ENCODE data around the gene MANBA. TPM values are rescaled to one million over a fixed set of nuclear protein-coding genes. Genes with fewer than 3 reads are reported as not detected.

Gene MANBA
- total RNA-seq, 1 experiment from 2014 or later, result 21.4 TPM

GRCh38 chr4:102707150-102707549 is 53.6 kb downstream of the MANBA start:
- no peak for TF ChIP-seq CTCF (conservative IDR thresholded peaks at IDR 0.05)
- Histone ChIP-seq H3K4ac (ENCODE audit: low read depth, low read length) (no peak overlapping the region), H2AK5ac (ENCODE audit: insufficient read length, low read length) (no peak overlapping the region), H2BK120ac (ENCODE audit: low read depth, low read length, poor library complexity, severe bottlenecking) (no peak overlapping the region), H2BK15ac (ENCODE audit: low read depth, low read length) (no peak overlapping the region), H3K79me1 (ENCODE audit: insufficient read depth, low read depth, low read length, poor library complexity, severe bottlenecking) (peaks cover 2% of the 10 kb centered on the region), H3K23me2 (ENCODE audit: insufficient read length, low read depth, low read length, poor library complexity, severe bottlenecking) (no peaks in the 10 kb centered on the region), H3K27me3 (ENCODE audit: insufficient read depth, low read length) (no peaks in the 10 kb centered on the region), H3K4me2 (ENCODE audit: insufficient read depth, insufficient read length, low read length) (no peak overlapping the region), H3K56ac (ENCODE audit: insufficient read length, low read depth, low read length) (no peak overlapping the region), H4K91ac (ENCODE audit: insufficient read length, low read depth, low read length) (no peak overlapping the region), H2BK5ac (ENCODE audit: insufficient read length, low read length) (no peak overlapping the region), H4K8ac (replicated peaks; ENCODE audit: insufficient read length, low read depth, low read length) (no peak overlapping the region), H3K18ac (ENCODE audit: insufficient read length, low read depth, low read length) (no peak overlapping the region), H2BK20ac (ENCODE audit: low read depth, low read length, poor library complexity, severe bottlenecking) (no peak overlapping the region), H3K4me1 (ENCODE audit: insufficient read depth, low read length) (no peaks in the 10 kb centered on the region), H3T11ph (ENCODE audit: low read length) (no peak overlapping the region), H3K27ac (ENCODE audit: insufficient read length, low read depth, low read length) (no peak overlapping the region), H2BK12ac (ENCODE audit: insufficient read length, low read depth, low read length) (no peak overlapping the region), H4K5ac (ENCODE audit: insufficient read length, low read depth, low read length) (no peak overlapping the region), H3K79me2 (ENCODE audit: insufficient read depth, low read length) (no peaks in the 10 kb centered on the region), H3K14ac (ENCODE audit: insufficient read depth, low read length) (no peak overlapping the region), H3K23ac (ENCODE audit: insufficient read length, low read depth, low read length) (no peak overlapping the region), H3K9ac (ENCODE audit: extremely low read depth, insufficient read length, low read length) (no peak overlapping the region), H3K9me3 (ENCODE audit: control insufficient read depth, low read depth, low read length) (no peaks in the 10 kb centered on the region), H2AFZ (ENCODE audit: low read length) (no peak overlapping the region), H4K20me1 (ENCODE audit: control insufficient read depth, insufficient read depth, insufficient read length) (no peaks in the 10 kb centered on the region)
- Mint-ChIP-seq H3K27ac (no peak overlapping the region), H3K4me3 (no peak overlapping the region), H3K36me3 (ENCODE audit: insufficient read depth in 1 of 3, low read depth in 3 of 3) (peaks cover 4 to 14% (median 5%) of the 10 kb centered on the region in 3 experiments; a peak in 6 of 7 replicates), H3K4me1 (no peaks in the 10 kb centered on the region), H3K9me3 (no peaks in the 10 kb centered on the region), H3K27me3 (ENCODE audit: low read depth) (no peaks in the 10 kb centered on the region)
- no peak for DNase-seq
- WGBS (ENCODE audit: extremely low coverage, insufficient read length, low lambda C conversion rate), result no CpG with 5 or more reads among the region's 1 CpG
